Measurements from ENCODE around the gene RBKS. TPM values are rescaled to one million over a fixed set of nuclear protein-coding genes. Genes with fewer than 3 reads are reported as not detected.
"Not testable (repeated sequence)": the region's sequence is repeated elsewhere in the genome, so short reads cannot be mapped to it uniquely, and the experiment has no call there.

The RBKS gene
- total and polyA plus RNA-seq, 2 donors from 2014 or later: 10.3 to 28.7 TPM

DNA sequence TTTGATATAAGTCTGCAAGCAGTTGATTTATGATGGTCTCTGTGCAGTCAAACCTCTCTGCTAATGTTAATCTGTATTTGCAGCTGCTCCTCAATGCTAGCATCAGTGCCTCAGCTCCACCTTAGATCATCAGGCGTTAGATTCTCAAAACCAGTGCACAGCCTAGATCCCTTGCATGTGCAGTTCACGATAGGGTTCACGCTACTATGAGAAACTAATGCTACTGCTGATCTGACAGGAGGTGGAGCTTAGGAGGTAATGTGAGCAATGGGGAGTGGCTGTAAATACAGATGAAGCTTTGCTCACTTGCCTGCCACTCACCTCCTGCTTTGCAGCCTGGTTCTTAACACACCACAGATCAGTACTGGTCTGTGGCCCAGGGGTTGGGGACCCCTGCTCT lies 18.4 kb downstream of the RBKS start:
- no peak overlapping the region for H3K9ac ChIP-seq (ENCODE audit: low read length in 3 of 3)
- TF ChIP-seq, protein P1, sequence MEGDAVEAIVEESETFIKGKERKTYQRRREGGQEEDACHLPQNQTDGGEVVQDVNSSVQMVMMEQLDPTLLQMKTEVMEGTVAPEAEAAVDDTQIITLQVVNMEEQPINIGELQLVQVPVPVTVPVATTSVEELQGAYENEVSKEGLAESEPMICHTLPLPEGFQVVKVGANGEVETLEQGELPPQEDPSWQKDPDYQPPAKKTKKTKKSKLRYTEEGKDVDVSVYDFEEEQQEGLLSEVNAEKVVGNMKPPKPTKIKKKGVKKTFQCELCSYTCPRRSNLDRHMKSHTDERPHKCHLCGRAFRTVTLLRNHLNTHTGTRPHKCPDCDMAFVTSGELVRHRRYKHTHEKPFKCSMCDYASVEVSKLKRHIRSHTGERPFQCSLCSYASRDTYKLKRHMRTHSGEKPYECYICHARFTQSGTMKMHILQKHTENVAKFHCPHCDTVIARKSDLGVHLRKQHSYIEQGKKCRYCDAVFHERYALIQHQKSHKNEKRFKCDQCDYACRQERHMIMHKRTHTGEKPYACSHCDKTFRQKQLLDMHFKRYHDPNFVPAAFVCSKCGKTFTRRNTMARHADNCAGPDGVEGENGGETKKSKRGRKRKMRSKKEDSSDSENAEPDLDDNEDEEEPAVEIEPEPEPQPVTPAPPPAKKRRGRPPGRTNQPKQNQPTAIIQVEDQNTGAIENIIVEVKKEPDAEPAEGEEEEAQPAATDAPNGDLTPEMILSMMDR (IDR thresholded peaks at IDR 0.05; ENCODE audit: borderline replicate concordance, extremely low read depth, insufficient read depth): no peak
- intact Hi-C loops (cut with DNase I): no loop called here
- DNase-seq (no peak), FAIRE-seq (no peak)
- peaks cover 0 to 4% (median 3%) of the 10 kb centered on the region in 3 donors for H3K36me3 ChIP-seq (ENCODE audit: control insufficient read depth in 2 of 3, insufficient read depth in 3 of 3, low read length in 3 of 3)
- no peaks in the 10 kb centered on the region for H3K4me1 ChIP-seq (ENCODE audit: control insufficient read depth in 2 of 3, insufficient read depth in 2 of 3, low read depth in 1 of 3, low read length in 3 of 3)
- no peak overlapping the region for H3K27ac ChIP-seq (ENCODE audit: low read depth in 2 of 2, low read length in 2 of 2)
- no peaks in the 10 kb centered on the region for H3K27me3 ChIP-seq (ENCODE audit: control insufficient read depth, insufficient read depth, low read length)
- H3K9me3 ChIP-seq (ENCODE audit: control insufficient read depth in 2 of 3, insufficient read depth in 1 of 3, low read length in 3 of 3): no peaks in the 10 kb centered on the region
- no peak overlapping the region for H3K4me3 ChIP-seq (ENCODE audit: low read length in 3 of 3)

DNA sequence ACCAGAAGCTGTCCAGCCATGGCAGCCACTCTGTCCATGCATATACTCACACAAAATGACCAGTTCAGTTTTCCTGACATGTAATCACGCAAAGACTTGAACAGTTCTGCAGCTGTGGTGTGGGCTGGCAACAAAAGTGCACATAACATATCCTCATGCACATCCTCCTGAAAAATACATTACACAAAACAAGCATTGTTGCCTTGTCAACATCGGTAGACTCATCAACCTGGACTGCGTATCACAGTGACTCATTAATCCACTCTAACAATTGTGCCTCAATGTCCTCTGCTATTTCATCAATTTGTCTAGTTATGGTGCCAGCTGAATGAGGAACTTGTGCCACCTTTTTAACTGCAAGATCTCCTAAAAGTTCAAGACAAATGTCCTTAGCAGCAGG lies 19.5 kb downstream of the RBKS start:
- no peaks in the 10 kb centered on the region for H3K4me1 ChIP-seq (ENCODE audit: control insufficient read depth in 2 of 3, insufficient read depth in 2 of 3, low read depth in 1 of 3, low read length in 3 of 3)
- FAIRE-seq (no peak), DNase-seq (no peak)
- H3K9ac ChIP-seq (ENCODE audit: low read length in 3 of 3): no peak overlapping the region
- no peak overlapping the region for H3K27ac ChIP-seq (ENCODE audit: low read depth in 2 of 2, low read length in 2 of 2)
- H3K4me3 ChIP-seq (ENCODE audit: low read length in 3 of 3): no peak overlapping the region
- H3K27me3 ChIP-seq (ENCODE audit: control insufficient read depth, insufficient read depth, low read length): no peaks in the 10 kb centered on the region
- intact Hi-C loops (cut with DNase I): no loop called here
- H3K9me3 ChIP-seq (ENCODE audit: control insufficient read depth in 2 of 3, insufficient read depth in 1 of 3, low read length in 3 of 3): no peaks in the 10 kb centered on the region
- H3K36me3 ChIP-seq (ENCODE audit: control insufficient read depth in 2 of 3, insufficient read depth in 3 of 3, low read length in 3 of 3): peaks cover 0 to 4% (median 3%) of the 10 kb centered on the region in 3 donors
- TF ChIP-seq, protein P1 (IDR thresholded peaks at IDR 0.05; ENCODE audit: borderline replicate concordance, extremely low read depth, insufficient read depth): no peak

DNA sequence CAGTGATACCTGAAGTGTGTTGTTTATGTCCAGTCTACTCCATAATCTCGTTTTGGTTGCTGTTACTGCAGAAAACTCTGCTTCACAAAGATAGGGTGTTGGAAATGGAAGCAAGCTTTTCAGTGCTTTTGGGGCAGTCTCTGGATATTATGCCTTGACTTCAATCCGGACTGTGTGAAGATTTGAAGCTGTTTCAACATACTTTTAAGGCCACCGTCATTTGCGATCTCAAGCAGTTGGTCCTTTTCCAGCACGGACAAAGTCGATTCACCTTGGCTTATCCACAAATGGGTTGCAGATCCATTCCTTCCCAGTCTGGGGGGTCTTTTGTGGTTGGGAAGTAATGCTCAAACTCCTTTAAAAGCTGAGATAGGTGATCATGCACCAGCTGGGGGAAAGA lies 20.4 kb downstream of the RBKS start:
- Histone ChIP-seq H3K9me3 (ENCODE audit: control insufficient read depth in 2 of 3, insufficient read depth in 1 of 3, low read length in 3 of 3) (no peaks in the 10 kb centered on the region), H3K36me3 (ENCODE audit: control insufficient read depth in 2 of 3, insufficient read depth in 3 of 3, low read length in 3 of 3) (peaks cover 0 to 4% (median 3%) of the 10 kb centered on the region in 3 donors), H3K9ac (ENCODE audit: low read length in 3 of 3) (no peak overlapping the region), H3K27me3 (ENCODE audit: control insufficient read depth, insufficient read depth, low read length) (no peaks in the 10 kb centered on the region), H3K27ac (ENCODE audit: low read depth in 2 of 2, low read length in 2 of 2) (no peak overlapping the region), H3K4me1 (ENCODE audit: control insufficient read depth in 2 of 3, insufficient read depth in 2 of 3, low read depth in 1 of 3, low read length in 3 of 3) (no peaks in the 10 kb centered on the region), H3K4me3 (ENCODE audit: low read length in 3 of 3) (no peak overlapping the region)
- no peak for FAIRE-seq
- TF ChIP-seq, protein P1 (IDR thresholded peaks at IDR 0.05; ENCODE audit: borderline replicate concordance, extremely low read depth, insufficient read depth): no peak
- intact Hi-C loops (cut with DNase I): no loop called here
- no peak for DNase-seq

DNA sequence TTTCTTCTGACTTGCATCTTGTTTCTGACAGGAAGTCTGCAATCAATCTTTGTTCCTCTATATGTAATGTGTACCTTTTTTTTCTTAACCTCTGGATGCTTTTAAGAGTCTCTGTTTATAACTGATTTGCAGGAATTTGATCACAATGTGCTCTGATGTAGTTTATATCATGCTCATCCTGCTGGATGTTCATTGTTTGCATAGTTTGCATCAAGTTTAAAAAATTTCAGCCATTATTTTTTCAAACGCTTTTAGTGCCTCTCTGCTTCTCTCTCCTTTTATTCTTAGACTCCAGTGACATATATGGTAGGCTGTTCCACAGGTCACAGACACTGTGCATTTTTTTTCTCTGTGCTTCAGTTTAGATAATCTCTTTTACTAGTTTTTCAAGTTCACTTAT lies 23.9 kb downstream of the RBKS start:
- TF ChIP-seq, protein P1 (IDR thresholded peaks at IDR 0.05; ENCODE audit: borderline replicate concordance, extremely low read depth, insufficient read depth): no peak
- Histone ChIP-seq H3K27me3 (ENCODE audit: control insufficient read depth, insufficient read depth, low read length) (no peaks in the 10 kb centered on the region), H3K4me1 (ENCODE audit: control insufficient read depth in 2 of 3, insufficient read depth in 2 of 3, low read depth in 1 of 3, low read length in 3 of 3) (no peaks in the 10 kb centered on the region), H3K9ac (ENCODE audit: low read length in 3 of 3) (no peak overlapping the region), H3K9me3 (ENCODE audit: control insufficient read depth in 2 of 3, insufficient read depth in 1 of 3, low read length in 3 of 3) (no peaks in the 10 kb centered on the region), H3K27ac (ENCODE audit: low read depth in 2 of 2, low read length in 2 of 2) (no peak overlapping the region), H3K36me3 (ENCODE audit: control insufficient read depth in 2 of 3, insufficient read depth in 3 of 3, low read length in 3 of 3) (peaks cover 0 to 4% (median 3%) of the 10 kb centered on the region in 3 donors), H3K4me3 (ENCODE audit: low read length in 3 of 3) (no peak overlapping the region)
- DNase-seq (no peak), FAIRE-seq (no peak)
- intact Hi-C loops (cut with DNase I): no loop called here

DNA sequence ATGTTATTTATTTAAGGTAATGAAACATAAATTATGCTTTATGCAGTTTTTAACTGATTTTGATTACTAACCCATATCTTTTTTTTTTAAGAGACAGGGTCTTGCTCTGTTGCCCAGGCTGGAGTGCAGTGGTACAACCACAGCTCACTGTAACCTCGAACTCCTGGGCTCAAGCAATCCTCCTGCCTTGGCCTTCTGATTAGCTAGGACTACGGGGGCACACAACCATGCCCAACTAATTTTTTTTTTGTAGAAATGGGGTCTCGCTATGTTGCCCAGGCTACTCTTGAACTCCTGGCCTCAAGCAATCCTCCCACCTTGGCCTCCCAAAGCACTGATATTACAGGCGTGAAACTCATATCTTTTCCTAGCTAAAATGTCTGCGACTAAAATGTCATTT lies 26.2 kb downstream of the RBKS start:
- not testable (repeated sequence) for DNase-seq; FAIRE-seq; H3K9me3 ChIP-seq (ENCODE audit: control insufficient read depth in 2 of 3, insufficient read depth in 1 of 3, low read length in 3 of 3)

More for the DNA sequence above, 26.2 kb downstream of the RBKS start:
- intact Hi-C loops (cut with DNase I); H3K4me1 ChIP-seq (ENCODE audit: control insufficient read depth in 2 of 3, insufficient read depth in 2 of 3, low read depth in 1 of 3, low read length in 3 of 3); H3K36me3 ChIP-seq (ENCODE audit: control insufficient read depth in 2 of 3, insufficient read depth in 3 of 3, low read length in 3 of 3); H3K27me3 ChIP-seq (ENCODE audit: control insufficient read depth, insufficient read depth, low read length); H3K4me3 ChIP-seq (ENCODE audit: low read length in 3 of 3); H3K9ac ChIP-seq (ENCODE audit: low read length in 3 of 3); H3K27ac ChIP-seq (ENCODE audit: low read depth in 2 of 2, low read length in 2 of 2): not testable (repeated sequence)

Measured in kidney (tissue), 14 donors.